GM21381 (cell line): ENCODE results near the gene C4orf36.

Experiments used
- ATAC-seq: cut with Tn5 transposase; IDR thresholded peaks from one replicate; pipeline ENCODE4 v1.9.1; 2021; ENCODE audit warnings: mild to moderate bottlenecking, moderate library complexity; ENCODE audit not compliant: unreplicated experiment

C4orf36 gene

GRCh38 chr4:86857341-86858052, 34.7 kb downstream of the C4orf36 start:
- no peak for ATAC-seq

- ATAC-seq = no peak
These were observed 35.3 kb downstream of the C4orf36 start for GRCh38 chr4:86856896-86857295.

GRCh38 chr4:86855572-86855971, 36.6 kb downstream of the C4orf36 start:
- ATAC-seq = no peak

- no peak for ATAC-seq
These were observed 39.0 kb downstream of the C4orf36 start for GRCh38 chr4:86853209-86853608.

GRCh38 chr4:86848732-86849619, 43.2 kb downstream of the C4orf36 start, which contains the start of gene SLC10A6:
Gene SLC10A6 (minus strand): TSS chr4:86849384. CDS start chr4:86849115, 269 bp downstream.
- ATAC-seq = no peak

GRCh38 chr4:86848136-86848535, 44.1 kb downstream of the C4orf36 start:
- ATAC-seq = no peak

GRCh38 chr4:86847571-86847970, 44.7 kb downstream of the C4orf36 start:
- ATAC-seq = no peak

GRCh38 chr4:86846921-86847320, 45.3 kb downstream of the C4orf36 start:
- no peak for ATAC-seq

GRCh38 chr4:86845593-86845992, 46.6 kb downstream of the C4orf36 start:
- ATAC-seq = no peak

GRCh38 chr4:86841309-86841708, 50.9 kb downstream of the C4orf36 start:
- ATAC-seq = no peak

- ATAC-seq = no peak
These were observed 51.4 kb downstream of the C4orf36 start for GRCh38 chr4:86840858-86841257.

- ATAC-seq = no peak
These were observed 54.3 kb downstream of the C4orf36 start for GRCh38 chr4:86837691-86838503.

- no peak for ATAC-seq
These were observed 56.5 kb downstream of the C4orf36 start for GRCh38 chr4:86835677-86836076.

- no peak for ATAC-seq
These were observed 57.3 kb downstream of the C4orf36 start for GRCh38 chr4:86834901-86835300.

GRCh38 chr4:86833615-86834014, 58.6 kb downstream of the C4orf36 start:
- no peak for ATAC-seq

GRCh38 chr4:86831262-86832130, 60.7 kb downstream of the C4orf36 start:
- ATAC-seq = no peak
